HepG2 (cell line): ENCODE results near the gene CD151. TPM values are rescaled to one million over a fixed set of nuclear protein-coding genes. Genes with fewer than 3 reads are reported as not detected.

Source experiments
- ARID3A ChIP-seq: IDR thresholded peaks from 2 replicates; pipeline ENCODE4 v1.6.1; 2012; ENCODE audit warnings: low read depth, low read length, improper control_type of control experiment
- ARID4A ChIP-seq: sonication (generic); formaldehyde crosslinking; IDR thresholded peaks from 2 replicates; pipeline ENCODE4 v1.5.0; 2020; ENCODE audit warnings: mild to moderate bottlenecking, missing genetic modification reagents, borderline replicate concordance
- ARNTL ChIP-seq: sonication (generic); formaldehyde crosslinking; IDR thresholded peaks from 2 replicates; pipeline ENCODE4 v1.4.0; 2020; ENCODE audit warnings: mild to moderate bottlenecking, missing genetic modification reagents
- ASH2L ChIP-seq: fragments of 300-600, 200-600 bp; sonication (generic); IDR thresholded peaks from 2 replicates; pipeline ENCODE4 v1.7.0; 2017; ENCODE audit warnings: low read depth, mild to moderate bottlenecking, moderate library complexity, mixed read lengths, low read length; ENCODE audit not compliant: insufficient read length
- ATF5 ChIP-seq: sonication (generic); formaldehyde crosslinking; IDR thresholded peaks from 2 replicates; pipeline ENCODE4 v1.4.0; 2020; ENCODE audit warnings: mild to moderate bottlenecking, low read depth, missing genetic modification reagents
- FOXK2 ChIP-seq: fragments of 450-650 bp; IDR thresholded peaks from 2 replicates; pipeline ENCODE4 v1.6.1; 2016
- FOXO1 ChIP-seq: sonication (generic); formaldehyde crosslinking; IDR thresholded peaks from 2 replicates; pipeline ENCODE4 v1.4.0; 2020; ENCODE audit warnings: missing genetic modification reagents
- HINFP ChIP-seq: sonication (generic); formaldehyde crosslinking; IDR thresholded peaks from 2 replicates; pipeline ENCODE4 v1.4.0; 2020; ENCODE audit warnings: low read depth, mild to moderate bottlenecking, missing genetic modification reagents
- HNF4A ChIP-seq: sonication (generic); formaldehyde crosslinking; IDR thresholded peaks from 2 replicates; pipeline ENCODE4 v1.4.0; 2020; ENCODE audit warnings: missing genetic modification reagents
- HOXA3 ChIP-seq: sonication (generic); formaldehyde crosslinking; IDR thresholded peaks from 2 replicates; pipeline ENCODE4 v1.5.0; 2020; ENCODE audit warnings: missing genetic modification reagents
- KLF11 ChIP-seq: IDR thresholded peaks from 2 replicates; pipeline ENCODE4 v1.6.1; 2016; ENCODE audit warnings: missing compliant biosample characterization
- PCBP1 ChIP-seq: fragments of 200-400 bp; formaldehyde crosslinking; IDR thresholded peaks from 2 replicates; pipeline ENCODE4 v1.6.1; 2017; ENCODE audit warnings: mild to moderate bottlenecking, low read depth, low read length, borderline replicate concordance
- SKIL ChIP-seq: sonication (generic); formaldehyde crosslinking; IDR thresholded peaks from 2 replicates; pipeline ENCODE4 v1.8.0; 2022; ENCODE audit warnings: missing genetic modification reagents, mild to moderate bottlenecking, moderate library complexity, borderline replicate concordance
- ZFP36 ChIP-seq: fragments of 150-350 bp; IDR thresholded peaks from 2 replicates; pipeline ENCODE4 v1.6.1; 2018; ENCODE audit warnings: borderline replicate concordance, low read length, low read depth; ENCODE audit not compliant: partially characterized antibody
- ZNF333 ChIP-seq: sonication (generic); formaldehyde crosslinking; IDR thresholded peaks from 2 replicates; pipeline ENCODE4 v1.4.0; 2020; ENCODE audit warnings: mild to moderate bottlenecking, missing genetic modification reagents, borderline replicate concordance
- ZNF784 ChIP-seq: sonication (generic); formaldehyde crosslinking; IDR thresholded peaks from 2 replicates; pipeline ENCODE4 v1.5.1; 2020; ENCODE audit warnings: missing genetic modification reagents, mild to moderate bottlenecking, borderline replicate concordance
- ZNF788 ChIP-seq: sonication (generic); formaldehyde crosslinking; IDR thresholded peaks from 2 replicates; pipeline ENCODE4 v1.5.0; 2020; ENCODE audit warnings: mild to moderate bottlenecking, missing genetic modification reagents, borderline replicate concordance
- ZSCAN30 ChIP-seq: sonication (generic); formaldehyde crosslinking; IDR thresholded peaks from 2 replicates; pipeline ENCODE4 v1.5.0; 2020; ENCODE audit warnings: mild to moderate bottlenecking, missing genetic modification reagents
- polyA plus RNA-seq, 8 experiments: library from polyadenylated mRNA; depleted of rRNA in 3 of 8; stranded (reverse) in 7 of 8; unstranded in 1 of 8; fragments of >200 nt; fragmentation: Illumina TruSeq in 4 of 8; extraction: Trizol in 4 of 8; gene quantifications; 2 replicates each; pipeline versions ENCODE4 v1.2.1 to v1.2.3, GENCODE V29; 2011 to 2016; ENCODE audit warnings: low read depth in 4 of 8, missing spikeins in 1 of 8, mixed read lengths in 1 of 8; ENCODE audit not compliant: insufficient read depth in 1 of 8
- total RNA-seq, 5 experiments: library from RNA; depleted of rRNA; stranded (reverse); fragments of >200 nt; fragmentation: Illumina TruSeq; extraction: Trizol; gene quantifications; 2 replicates each; pipeline ENCODE4 v1.2.3, GENCODE V29; 2016; ENCODE audit warnings: low read depth in 1 of 5

CD151 gene
- total and polyA plus RNA-seq, 2 of the 13 experiments (the other 11 are each of a cell fraction or from before 2014, with no cell fraction given): 125 to 197 TPM

GRCh38 chr11:832529-833113 lies at the start of gene CD151 (continued):
- TF ChIP-seq ARID4A (CRISPR knock-in tag) (peak; percentile 52; the same call in 1 of the 2 replicates), ATF5 (CRISPR knock-in tag) (no peak), ZNF333 (peak; percentile 73; the same call in 1 of the 2 replicates), ARID3A (no peak), ZNF784 (CRISPR knock-in tag) (no peak), HOXA3 (no peak), KLF11 (CRISPR knock-in tag) (no peak), ZFP36 (no peak), PCBP1 (no peak), FOXK2 (no peak), SKIL (no peak), ASH2L (no peak), ZSCAN30 (no peak), FOXO1 (CRISPR knock-in tag) (no peak), ARNTL (CRISPR knock-in tag) (no peak), HINFP (CRISPR knock-in tag) (no peak), ZNF788 (CRISPR knock-in tag) (peak; percentile 14; the same call in 1 of the 2 replicates), HNF4A (no peak)
